ENCODE measurements around the gene IRF7.

- TF ChIP-seq CTCF (IDR thresholded peaks at IDR 0.05; ENCODE audit: borderline replicate concordance, extremely low read depth, low read length, poor library complexity, severe bottlenecking) (no peak), EZH2 (IDR thresholded peaks at IDR 0.05; ENCODE audit: borderline replicate concordance, low read depth, low read length, severe bottlenecking) (no peak)
Measured at GRCh38 chr11:584287-584686, 31.5 kb downstream of the IRF7 start.
